K562 (cell line): Measurements from ENCODE around the gene THAP5. TPM values are rescaled to one million over a fixed set of nuclear protein-coding genes. Genes with fewer than 3 reads are reported as not detected.

Experiments
- CBX1 ChIP-seq: sonication (generic); IDR thresholded peaks from 2 replicates; pipeline ENCODE4 v1.6.1; 2016; ENCODE audit warnings: antibody characterized with exemption, low read depth, mild to moderate bottlenecking
- EP400 ChIP-seq: fragments of 450-650 bp; IDR thresholded peaks from 2 replicates; pipeline ENCODE4 v1.6.1; 2017; ENCODE audit warnings: antibody characterized with exemption, mild to moderate bottlenecking, moderate library complexity
- ESRRA ChIP-seq: fragments of 450-650 bp; IDR thresholded peaks from 2 replicates; pipeline ENCODE4 v1.6.1; 2014; ENCODE audit warnings: low read depth, mild to moderate bottlenecking, moderate library complexity, borderline replicate concordance
- GMEB1 ChIP-seq: fragments of 250-450 bp; sonication (Bioruptor Pico); IDR thresholded peaks from 2 replicates; pipeline ENCODE4 v1.4.0; 2020; ENCODE audit warnings: mild to moderate bottlenecking
- MAFG ChIP-seq: fragments of 450-650 bp; conservative IDR thresholded peaks from 2 replicates; pipeline ENCODE4 v1.6.1; 2016; ENCODE audit warnings: missing genetic modification characterization, missing compliant biosample characterization
- MXI1 ChIP-seq: IDR thresholded peaks from 2 replicates; pipeline ENCODE4 v1.6.1; 2011; ENCODE audit warnings: low read depth, mild to moderate bottlenecking, improper control_type of control experiment, low read length
- NFXL1 ChIP-seq: fragments of 450-650 bp; formaldehyde crosslinking; IDR thresholded peaks from 2 replicates; pipeline ENCODE4 v1.4.0; 2021; ENCODE audit warnings: mild to moderate bottlenecking
- PBX2 ChIP-seq, 2 experiments: IDR thresholded peaks in 1 of 2; conservative IDR thresholded peaks in 1 of 2; 2 replicates each; pipeline ENCODE4 v1.6.1; 2016; ENCODE audit warnings: low read depth in 2 of 2, mild to moderate bottlenecking in 1 of 2, missing compliant biosample characterization in 1 of 2, missing genetic modification characterization in 1 of 2, moderate library complexity in 1 of 2
- RBM34 ChIP-seq: fragments of 200-400 bp; formaldehyde crosslinking; IDR thresholded peaks from 2 replicates; pipeline ENCODE4 v1.6.1; 2018; ENCODE audit warnings: low read length, borderline replicate concordance; ENCODE audit not compliant: insufficient read depth
- SMARCA4 ChIP-seq: fragments of 450-650 bp; IDR thresholded peaks from 2 replicates; pipeline ENCODE4 v1.6.1; 2016
- SNIP1 ChIP-seq: fragments of 450-650 bp; IDR thresholded peaks from 2 replicates; pipeline ENCODE4 v1.7.1; 2017; ENCODE audit warnings: low read depth, mild to moderate bottlenecking
- TCF7 ChIP-seq: sonication (generic); IDR thresholded peaks from 2 replicates; pipeline ENCODE4 v1.6.1; 2016; ENCODE audit warnings: antibody characterized with exemption, borderline replicate concordance
- ZNF407 ChIP-seq: fragments of 450-650 bp; IDR thresholded peaks from 2 replicates; pipeline ENCODE4 v1.6.1; 2016; ENCODE audit warnings: low read depth
- ZNF431 ChIP-seq: sonication (generic); formaldehyde crosslinking; IDR thresholded peaks from 2 replicates; pipeline ENCODE4 v1.8.0; 2022; ENCODE audit warnings: mild to moderate bottlenecking, missing genetic modification reagents
- ZNF644 ChIP-seq: fragments of 200-800 bp; sonication (Bioruptor generic); IDR thresholded peaks from 2 replicates; pipeline ENCODE4 v1.6.1; 2016; ENCODE audit warnings: low read depth, missing genetic modification characterization, missing compliant biosample characterization
- ZNF707 ChIP-seq: fragments of 250-450 bp; sonication (Bioruptor Pico); conservative IDR thresholded peaks from 2 replicates; pipeline ENCODE4 v1.8.0; 2022; ENCODE audit warnings: inconsistent platforms, mild to moderate bottlenecking, moderate library complexity
- polyA plus RNA-seq, 8 experiments: library from polyadenylated mRNA; depleted of rRNA in 4 of 8; stranded (reverse) in 5 of 8; unstranded in 3 of 8; fragments of >200 nt; fragmentation: Nextera tagmentation in 2 of 8; fragmentation: Illumina TruSeq in 1 of 8; extraction: Ambion mirVana in 2 of 8; extraction: Trizol in 1 of 8; gene quantifications; 2 replicates each; pipeline versions ENCODE4 v1.2.1 to v1.2.3, GENCODE V29; 2011 to 2014; ENCODE audit warnings: inconsistent platforms in 1 of 8, missing spikeins in 1 of 8
- total RNA-seq, 7 experiments: library from RNA; depleted of rRNA in 6 of 7; stranded (reverse); fragments of >200 nt in 6 of 7; fragmentation: Illumina TruSeq in 2 of 7; extraction: Trizol in 2 of 7; gene quantifications; 2 replicates each; pipeline versions ENCODE4 v1.2.1 to v1.2.3, GENCODE V29; 2011 to 2021; ENCODE audit warnings: low replicate concordance in 1 of 7

Gene THAP5
- total and polyA plus RNA-seq, 9 of the 15 experiments (the other 6 are each of a cell fraction or from before 2014, with no cell fraction given): 16.5 to 58.1 (median 28.2) TPM

GRCh38 chr7:108535744-108536143, 33.8 kb downstream of the THAP5 start (continued):
- TF ChIP-seq PBX2 (CRISPR knock-in tag; IDR thresholded peaks at IDR 0.05; ENCODE audit: low read depth) (no peak), PBX2 (tag; conservative IDR thresholded peaks at IDR 0.05; ENCODE audit: low read depth) (peak; percentile 92), ZNF431 (no peak), TCF7 (no peak), EP400 (0 out of 2 replicates have a peak, but pooled peaks have one; percentile 3), NFXL1 (CRISPR knock-in tag) (no peak), ZNF644 (tag) (peak; percentile 43; the same call in 1 of the 2 replicates), MXI1 (no peak), ZNF707 (CRISPR knock-in tag) (no peak), ESRRA (no peak), ZNF407 (0 out of 2 replicates have a peak, but pooled peaks have one; percentile 34), SMARCA4 (0 out of 2 replicates have a peak, but pooled peaks have one; percentile 35), CBX1 (no peak), SNIP1 (no peak), MAFG (tag) (no peak), RBM34 (no peak), GMEB1 (CRISPR knock-in tag) (no peak)
